Measurements from ENCODE around the gene NTSR1. TPM values are rescaled to one million over a fixed set of nuclear protein-coding genes. Genes with fewer than 3 reads are reported as not detected.

Gene NTSR1
- total RNA-seq, 1 experiment from 2014 or later, result 15.9 TPM

DNA sequence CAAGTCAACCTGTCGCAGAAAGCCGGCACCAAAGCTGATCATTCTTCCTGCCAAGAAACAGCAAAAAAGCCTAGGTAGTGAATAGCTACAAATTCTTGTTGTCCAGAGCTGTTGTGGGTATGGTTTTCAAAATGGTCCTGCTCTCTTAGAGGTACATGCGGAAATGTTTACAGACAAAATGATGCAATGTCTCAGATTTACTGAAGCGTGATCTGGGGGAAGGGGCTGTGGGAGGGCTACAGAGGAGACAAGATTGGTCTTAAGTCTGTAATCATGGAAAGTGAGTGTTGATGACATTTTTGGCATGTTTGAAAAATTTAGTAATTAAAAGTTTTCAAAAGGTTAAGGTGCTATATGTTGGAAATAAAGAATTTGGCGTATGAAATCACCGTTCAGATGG is 6.2 kb downstream of the NTSR1 start:
- ChIA-PET POLR2A (ENCODE audit: low non-redundant PET) (no interaction called here), CTCF (no interaction called here)
- Histone ChIP-seq H3K36me3 (ENCODE audit: insufficient read depth, low read length, poor library complexity, severe bottlenecking) (no peaks in the 10 kb centered on the region), H3K27ac (ENCODE audit: low read depth, low read length, poor library complexity, severe bottlenecking) (no peak overlapping the region), H3K27me3 (replicated peaks; ENCODE audit: insufficient read depth, low read depth, low read length, poor library complexity) (no peaks in the 10 kb centered on the region), H3K4me3 (ENCODE audit: low read depth, low read length, poor library complexity, severe bottlenecking) (no peak overlapping the region), H3K4me1 (ENCODE audit: insufficient read depth, low read length, poor library complexity, severe bottlenecking) (peaks cover 19% of the 10 kb centered on the region), H3K9me3 (ENCODE audit: low read depth, low read length, poor library complexity, severe bottlenecking) (no peaks in the 10 kb centered on the region)
- no peak for DNase-seq (ENCODE audit: low spot score)
- intact Hi-C loops (cut with micrococcal nuclease; ENCODE audit: unreplicated experiment), result no loop called here
- TF ChIP-seq, protein P1, sequence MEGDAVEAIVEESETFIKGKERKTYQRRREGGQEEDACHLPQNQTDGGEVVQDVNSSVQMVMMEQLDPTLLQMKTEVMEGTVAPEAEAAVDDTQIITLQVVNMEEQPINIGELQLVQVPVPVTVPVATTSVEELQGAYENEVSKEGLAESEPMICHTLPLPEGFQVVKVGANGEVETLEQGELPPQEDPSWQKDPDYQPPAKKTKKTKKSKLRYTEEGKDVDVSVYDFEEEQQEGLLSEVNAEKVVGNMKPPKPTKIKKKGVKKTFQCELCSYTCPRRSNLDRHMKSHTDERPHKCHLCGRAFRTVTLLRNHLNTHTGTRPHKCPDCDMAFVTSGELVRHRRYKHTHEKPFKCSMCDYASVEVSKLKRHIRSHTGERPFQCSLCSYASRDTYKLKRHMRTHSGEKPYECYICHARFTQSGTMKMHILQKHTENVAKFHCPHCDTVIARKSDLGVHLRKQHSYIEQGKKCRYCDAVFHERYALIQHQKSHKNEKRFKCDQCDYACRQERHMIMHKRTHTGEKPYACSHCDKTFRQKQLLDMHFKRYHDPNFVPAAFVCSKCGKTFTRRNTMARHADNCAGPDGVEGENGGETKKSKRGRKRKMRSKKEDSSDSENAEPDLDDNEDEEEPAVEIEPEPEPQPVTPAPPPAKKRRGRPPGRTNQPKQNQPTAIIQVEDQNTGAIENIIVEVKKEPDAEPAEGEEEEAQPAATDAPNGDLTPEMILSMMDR (conservative IDR thresholded peaks at IDR 0.05; ENCODE audit: low read depth, low read length), result no peak
- TF ChIP-seq EZH2 (IDR thresholded peaks at IDR 0.05; ENCODE audit: borderline replicate concordance, low read depth, low read length, poor library complexity, severe bottlenecking), result no peak
- no TSS peak for BruUV-seq (replicated peaks)

DNA sequence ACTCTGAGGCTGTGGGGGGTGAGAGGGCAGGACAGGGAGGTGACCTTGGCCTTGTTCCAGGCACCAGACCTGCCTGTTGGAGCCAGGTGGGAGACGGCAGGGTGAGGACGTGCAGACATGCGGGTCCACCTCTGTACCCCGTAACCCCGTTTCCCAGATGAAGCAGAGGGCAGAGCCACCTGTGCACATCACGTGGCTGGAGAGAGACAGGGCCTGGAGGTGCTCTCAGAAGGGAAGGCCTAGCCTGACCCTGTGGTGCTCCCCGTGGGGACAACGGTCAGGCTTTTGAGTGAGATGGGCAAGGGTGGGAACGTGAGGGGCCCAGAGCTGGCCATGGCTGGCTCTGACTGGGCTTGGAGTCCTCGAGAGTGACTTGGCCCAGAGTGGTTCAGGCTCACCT is 6.6 kb downstream of the NTSR1 start:
- intact Hi-C loops (cut with micrococcal nuclease; ENCODE audit: unreplicated experiment), result no loop called here
- H3K27me3 ChIP-seq (replicated peaks; ENCODE audit: insufficient read depth, low read depth, low read length, poor library complexity), result no peaks in the 10 kb centered on the region
- no peak overlapping the region for H3K27ac ChIP-seq (ENCODE audit: low read depth, low read length, poor library complexity, severe bottlenecking)
- ChIA-PET POLR2A (ENCODE audit: low non-redundant PET) (no interaction called here), CTCF (no interaction called here)
- H3K36me3 ChIP-seq (ENCODE audit: insufficient read depth, low read length, poor library complexity, severe bottlenecking), result no peaks in the 10 kb centered on the region
- BruUV-seq (replicated peaks), result no TSS peak
- TF ChIP-seq, protein P1 (conservative IDR thresholded peaks at IDR 0.05; ENCODE audit: low read depth, low read length), result no peak
- no peak for TF ChIP-seq EZH2 (IDR thresholded peaks at IDR 0.05; ENCODE audit: borderline replicate concordance, low read depth, low read length, poor library complexity, severe bottlenecking)
- no peak overlapping the region for H3K4me3 ChIP-seq (ENCODE audit: low read depth, low read length, poor library complexity, severe bottlenecking)
- H3K9me3 ChIP-seq (ENCODE audit: low read depth, low read length, poor library complexity, severe bottlenecking), result no peaks in the 10 kb centered on the region
- no peak for DNase-seq (ENCODE audit: low spot score)
- H3K4me1 ChIP-seq (ENCODE audit: insufficient read depth, low read length, poor library complexity, severe bottlenecking), result peaks cover 16% of the 10 kb centered on the region

DNA sequence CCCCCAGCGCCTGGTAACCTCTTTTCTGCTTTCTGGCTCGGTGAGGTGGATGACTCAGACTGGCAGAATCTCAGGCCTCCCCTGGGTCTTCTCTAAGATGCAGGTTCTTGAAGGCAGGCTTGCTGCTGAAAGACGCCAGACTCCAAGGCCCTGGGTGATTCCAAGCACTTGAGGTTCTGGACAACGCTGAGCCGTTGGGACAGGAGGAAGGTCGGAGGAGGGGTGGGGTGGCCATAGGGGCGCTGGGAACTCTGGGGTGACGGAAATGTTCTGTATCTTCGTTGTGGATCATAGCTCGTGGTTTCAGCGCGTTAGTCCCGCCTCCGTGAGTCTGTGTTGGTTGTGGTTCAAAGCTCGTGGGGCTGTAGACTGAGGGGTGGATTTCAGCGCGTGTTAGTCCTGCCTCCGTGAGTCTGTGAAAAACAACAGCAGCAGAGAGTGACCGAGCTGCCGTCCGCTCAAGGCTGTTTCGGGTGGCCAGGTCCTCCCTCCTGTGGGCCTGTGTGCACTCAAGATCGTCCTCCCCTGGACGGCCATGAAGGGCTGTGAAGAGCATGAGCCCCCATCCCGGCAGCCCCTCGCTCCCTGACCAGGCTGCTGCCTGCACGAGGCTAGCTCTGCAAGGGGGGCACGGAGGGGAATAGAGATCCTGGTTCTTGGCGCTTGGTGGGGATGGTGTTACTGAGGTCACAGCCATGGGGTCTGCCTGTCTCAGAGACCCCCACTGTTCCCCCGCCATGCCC is 7.7 kb downstream of the NTSR1 start:
- Histone ChIP-seq H3K4me3 (ENCODE audit: low read depth, low read length, poor library complexity, severe bottlenecking) (no peak overlapping the region), H3K27ac (ENCODE audit: low read depth, low read length, poor library complexity, severe bottlenecking) (peak overlapping the region; percentile 22), H3K36me3 (ENCODE audit: insufficient read depth, low read length, poor library complexity, severe bottlenecking) (no peaks in the 10 kb centered on the region), H3K27me3 (replicated peaks; ENCODE audit: insufficient read depth, low read depth, low read length, poor library complexity) (no peaks in the 10 kb centered on the region), H3K4me1 (ENCODE audit: insufficient read depth, low read length, poor library complexity, severe bottlenecking) (peaks cover 5% of the 10 kb centered on the region), H3K9me3 (ENCODE audit: low read depth, low read length, poor library complexity, severe bottlenecking) (peaks cover 11% of the 10 kb centered on the region)
- ChIA-PET CTCF (no interaction called here), POLR2A (ENCODE audit: low non-redundant PET) (no interaction called here)
- intact Hi-C loops (cut with micrococcal nuclease; ENCODE audit: unreplicated experiment), result no loop called here
- no peak for DNase-seq (ENCODE audit: low spot score)
- BruUV-seq (replicated peaks), result no TSS peak
- TF ChIP-seq, protein P1 (conservative IDR thresholded peaks at IDR 0.05; ENCODE audit: low read depth, low read length), result no peak
- no peak for TF ChIP-seq EZH2 (IDR thresholded peaks at IDR 0.05; ENCODE audit: borderline replicate concordance, low read depth, low read length, poor library complexity, severe bottlenecking)
